ENCODE measurements around the gene PRKACA. TPM values are rescaled to one million over a fixed set of nuclear protein-coding genes. Genes with fewer than 3 reads are reported as not detected.
"Not testable (repeated sequence)": the region's sequence is repeated elsewhere in the genome, so short reads cannot be mapped to it uniquely, and the experiment has no call there.

PRKACA gene
- total and polyA plus RNA-seq, 8 donors = 81.5 to 118 (median 93.7) TPM

- ATAC-seq = peak; percentile 93
Observed at GRCh38 chr19:14048443-14049153, 69.0 kb downstream of the PRKACA start.

GRCh38 chr19:14047866-14048265 lies 69.7 kb downstream of the PRKACA start:
- H3K27ac ChIP-seq; H3K27me3 ChIP-seq; ATAC-seq; H3K4me1 ChIP-seq; H3K9me3 ChIP-seq; DNase-seq; intact Hi-C loops (cut with DNase I); H3K4me3 ChIP-seq: not testable (repeated sequence)
- H3K36me3 ChIP-seq = peaks cover 0 to 61% of the 10 kb centered on the region in 2 donors

More at GRCh38 chr19:14048443-14049153, 69.0 kb downstream of the PRKACA start:
- intact Hi-C loops (cut with DNase I) = no loop called here
- peak; percentile 85 to 92 for TF ChIP-seq CTCF (IDR thresholded peaks at IDR 0.05)
- H3K27me3 ChIP-seq = no peaks in the 10 kb centered on the region
- no peaks in the 10 kb centered on the region for H3K4me1 ChIP-seq
- H3K9me3 ChIP-seq = no peaks in the 10 kb centered on the region
- no peak overlapping the region for H3K27ac ChIP-seq
- peaks cover 0 to 67% of the 10 kb centered on the region in 2 donors for H3K36me3 ChIP-seq
- DNase-seq = peak in 1 of 4 donors; percentile 87
- H3K4me3 ChIP-seq = no peak overlapping the region

- H3K27me3 ChIP-seq; H3K9me3 ChIP-seq; H3K4me3 ChIP-seq; H3K4me1 ChIP-seq; intact Hi-C loops (cut with DNase I): not testable (repeated sequence)
- peak; percentile 26 to 63 for TF ChIP-seq CTCF (IDR thresholded peaks at IDR 0.05)
- DNase-seq (peak in 1 of 4 donors; percentile 73), ATAC-seq (peak; percentile 84)
- Histone ChIP-seq H3K36me3 (peaks cover 0 to 55% of the 10 kb centered on the region in 2 donors), H3K27ac (peak overlapping the region in 1 of 2 donors; percentile 24)
Observed at GRCh38 chr19:14042659-14043608, 74.6 kb downstream of the PRKACA start.

Other genes with a start within 250 kb of the PRKACA start
- gene NANOS3, start 240.6 kb downstream of the PRKACA start, total RNA-seq = 1 to 10 TPM in 1 of 2 donors, under 1 TPM in 1; 0.89 to 1.8 TPM
- gene NANOS3, start 240.6 kb downstream of the PRKACA start, polyA plus RNA-seq (ENCODE audit: insufficient read length in 6 of 6) = 1 to 10 TPM; 1.3 to 3.1 (median 2.1) TPM
- 1 to 10 TPM; 3.7 to 4.2 TPM for gene BRME1, start 211.6 kb downstream of the PRKACA start, total RNA-seq
- gene BRME1, start 211.6 kb downstream of the PRKACA start, polyA plus RNA-seq (ENCODE audit: insufficient read length in 6 of 6) = 1 to 10 TPM; 6.4 to 7.8 (median 7.3) TPM
- gene CC2D1A, start 211.6 kb downstream of the PRKACA start, total RNA-seq = 10 to 100 TPM; 30.8 to 33.7 TPM
- gene CC2D1A, start 211.6 kb downstream of the PRKACA start, polyA plus RNA-seq (ENCODE audit: insufficient read length in 6 of 6) = 10 to 100 TPM; 25.0 to 34.3 (median 29.4) TPM
- 10 to 100 TPM in 1 of 2 donors, 1 to 10 TPM in 1; 1.3 to 17.9 TPM for gene PODNL1, start 179.3 kb downstream of the PRKACA start, total RNA-seq
- 1 to 10 TPM; 1.4 to 2.7 (median 1.7) TPM for gene PODNL1, start 179.3 kb downstream of the PRKACA start, polyA plus RNA-seq (ENCODE audit: insufficient read length in 6 of 6)
- gene DCAF15, start 165.3 kb downstream of the PRKACA start, total RNA-seq = 10 to 100 TPM; 20.2 to 32.5 TPM
- gene DCAF15, start 165.3 kb downstream of the PRKACA start, polyA plus RNA-seq (ENCODE audit: insufficient read length in 6 of 6) = 10 to 100 TPM; 24.5 to 33.7 (median 29.3) TPM
- 10 to 100 TPM; 16.3 to 17.4 TPM for gene RFX1, start 111.4 kb downstream of the PRKACA start, total RNA-seq
- gene RFX1, start 111.4 kb downstream of the PRKACA start, polyA plus RNA-seq (ENCODE audit: insufficient read length in 6 of 6) = 10 to 100 TPM in 4 of 6 donors, 1 to 10 TPM in 2; 9.1 to 13.9 (median 12.1) TPM
- not detected for gene RLN3, start 89.6 kb downstream of the PRKACA start, total RNA-seq
- not detected for gene RLN3, start 89.6 kb downstream of the PRKACA start, polyA plus RNA-seq (ENCODE audit: insufficient read length in 6 of 6)
- 10 to 100 TPM; 14.0 to 17.4 TPM for gene IL27RA, start 86.0 kb downstream of the PRKACA start, total RNA-seq
- 10 to 100 TPM in 1 of 6 donors, 1 to 10 TPM in 5; 6.7 to 11.1 (median 8.0) TPM for gene IL27RA, start 86.0 kb downstream of the PRKACA start, polyA plus RNA-seq (ENCODE audit: insufficient read length in 6 of 6)
- gene PALM3, start 55.7 kb downstream of the PRKACA start, total RNA-seq = 1 to 10 TPM; 6.0 to 8.7 TPM
- 10 to 100 TPM; 12.7 to 26.6 (median 19.0) TPM for gene PALM3, start 55.7 kb downstream of the PRKACA start, polyA plus RNA-seq (ENCODE audit: insufficient read length in 6 of 6)
- 10 to 100 TPM in 1 of 2 donors, 1 to 10 TPM in 1; 6.3 to 10.8 TPM for gene MISP3, start 45.0 kb downstream of the PRKACA start, total RNA-seq
- gene MISP3, start 45.0 kb downstream of the PRKACA start, polyA plus RNA-seq (ENCODE audit: insufficient read length in 6 of 6) = 1 to 10 TPM; 1.9 to 3.2 (median 2.4) TPM
- gene C19orf67, start 32.0 kb downstream of the PRKACA start, total RNA-seq = not detected
- under 1 TPM in 3 of 6 donors, not detected in 3; 0.16 to 0.21 (median 0.19) TPM for gene C19orf67, start 32.0 kb downstream of the PRKACA start, polyA plus RNA-seq (ENCODE audit: insufficient read length in 6 of 6)
- 10 to 100 TPM; 40.4 to 56.9 TPM for gene SAMD1, start 27.0 kb downstream of the PRKACA start, total RNA-seq
- 10 to 100 TPM; 37.8 to 55.4 (median 49.0) TPM for gene SAMD1, start 27.0 kb downstream of the PRKACA start, polyA plus RNA-seq (ENCODE audit: insufficient read length in 6 of 6)
- 10 to 100 TPM; 10.5 to 11.4 TPM for gene ASF1B, start 18.8 kb upstream of the PRKACA start, total RNA-seq
- gene ASF1B, start 18.8 kb upstream of the PRKACA start, polyA plus RNA-seq (ENCODE audit: insufficient read length in 6 of 6) = 10 to 100 TPM; 15.6 to 29.1 (median 17.4) TPM
- gene ADGRL1, start 88.4 kb upstream of the PRKACA start, total RNA-seq = 10 to 100 TPM; 26.4 to 26.7 TPM
- 10 to 100 TPM; 30.1 to 53.5 (median 36.8) TPM for gene ADGRL1, start 88.4 kb upstream of the PRKACA start, polyA plus RNA-seq (ENCODE audit: insufficient read length in 6 of 6)

Data from left lung (tissue), 10 donors.